HFFc6 (cell line): ENCODE data around the gene NANOS2. TPM values are rescaled to one million over a fixed set of nuclear protein-coding genes. Genes with fewer than 3 reads are reported as not detected.

ENCODE experiments used
- DNase-seq: peaks from one replicate; pipeline ENCODE4 v3.0.0-alpha.2; 2018
- H3K27ac Mint-ChIP-seq: 2 replicates; pipeline ENCODE4 v1.8.0; 2020; ENCODE audit warnings: mild to moderate bottlenecking, mixed read lengths
- H3K27me3 Mint-ChIP-seq: 2 replicates; pipeline ENCODE4 v1.8.0; 2021; ENCODE audit warnings: mild to moderate bottlenecking, moderate library complexity, mixed read lengths; ENCODE audit not compliant: insufficient read depth
- H3K36me3 Mint-ChIP-seq: 2 replicates; pipeline ENCODE4 v1.8.0; 2021; ENCODE audit warnings: low read depth, mixed read lengths
- H3K4me1 Mint-ChIP-seq: 2 replicates; pipeline ENCODE4 v1.8.0; 2020; ENCODE audit warnings: low read depth, mixed read lengths
- H3K4me3 Mint-ChIP-seq: 2 replicates; pipeline ENCODE4 v1.8.0; 2020; ENCODE audit warnings: mild to moderate bottlenecking, moderate library complexity, mixed read lengths
- H3K9me3 Mint-ChIP-seq: 2 replicates; pipeline ENCODE4 v1.8.0; 2020; ENCODE audit warnings: mild to moderate bottlenecking, mixed read lengths
- CTCF ChIP-seq: fragments of 200-600 bp; sonication (generic); IDR thresholded peaks from 2 replicates; pipeline ENCODE4 v1.5.0; 2021; ENCODE audit warnings: antibody characterized with exemption, mild to moderate bottlenecking
- total RNA-seq, 6 experiments: library from RNA; stranded (reverse); fragmentation: NEBNext Ultra II Directional; extraction: Animal tissue kit (Norgen Biotek cat#: 25700); gene quantifications; 2 replicates in 1 of 6; 3 replicates in 5 of 6; pipeline ENCODE4 v1.2.3, GENCODE V29; 2021

Gene NANOS2
- total RNA-seq, 6 experiments from 2014 or later = not detected

GRCh38 chr19:45884682-45885555 lies 29.7 kb downstream of the NANOS2 start:
- Mint-ChIP-seq H3K27me3 (peaks cover 3% of the 10 kb centered on the region; the same call in 1 of the 2 replicates), H3K4me3 (peak overlapping the region; percentile 46), H3K27ac (no peak overlapping the region), H3K9me3 (no peaks in the 10 kb centered on the region), H3K36me3 (0 out of 2 replicates have a peak, but pooled peaks cover 5% of the 10 kb centered on the region), H3K4me1 (peaks cover 14% of the 10 kb centered on the region)
- TF ChIP-seq CTCF = no peak
- DNase-seq = no peak

- H3K4me3 Mint-ChIP-seq = peak overlapping the region; percentile 42; the same call in 1 of the 2 replicates
- no peak overlapping the region for H3K27ac Mint-ChIP-seq
Measured at GRCh38 chr19:45883881-45884681, 30.5 kb downstream of the NANOS2 start.

DNA sequence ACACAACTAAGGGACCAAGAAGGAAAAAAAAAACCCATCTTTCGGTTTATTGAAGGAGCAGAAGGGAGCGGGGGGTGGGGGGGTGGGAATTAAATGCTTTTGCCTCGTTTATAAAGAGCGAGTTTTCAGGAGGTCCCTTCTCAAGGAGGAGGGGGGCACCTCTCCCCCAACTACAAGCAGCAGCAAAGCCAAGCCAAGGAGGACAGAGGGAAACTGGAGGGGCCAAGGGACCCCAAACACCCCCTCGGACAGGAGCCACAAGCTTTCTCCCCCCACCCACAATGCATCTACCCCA lies 31.0 kb downstream of the NANOS2 start:
- peak; percentile 72 for TF ChIP-seq CTCF
- H3K4me1 Mint-ChIP-seq = peaks cover 14% of the 10 kb centered on the region

More at GRCh38 chr19:45883881-45884681, 30.5 kb downstream of the NANOS2 start:
- peaks cover 3% of the 10 kb centered on the region; the same call in 1 of the 2 replicates for H3K27me3 Mint-ChIP-seq
- 0 out of 2 replicates have a peak, but pooled peaks cover 5% of the 10 kb centered on the region for H3K36me3 Mint-ChIP-seq
- H3K9me3 Mint-ChIP-seq = no peaks in the 10 kb centered on the region
- peaks cover 14% of the 10 kb centered on the region for H3K4me1 Mint-ChIP-seq
- no peak for TF ChIP-seq CTCF
- DNase-seq = no peak

GRCh38 chr19:45882652-45883585 lies 31.7 kb downstream of the NANOS2 start:
- 0 out of 2 replicates have a peak overlapping the region, but pooled peaks have one; percentile 2 for H3K27ac Mint-ChIP-seq
- DNase-seq = peak; percentile 71
- H3K4me1 Mint-ChIP-seq = peaks cover 14% of the 10 kb centered on the region
- 0 out of 2 replicates have a peak, but pooled peaks cover 5% of the 10 kb centered on the region for H3K36me3 Mint-ChIP-seq
- peak overlapping the region; percentile 42 for H3K4me3 Mint-ChIP-seq
- TF ChIP-seq CTCF = peak; percentile 95
- no peaks in the 10 kb centered on the region for H3K9me3 Mint-ChIP-seq
- peaks cover 3% of the 10 kb centered on the region; the same call in 1 of the 2 replicates for H3K27me3 Mint-ChIP-seq

More for the DNA sequence above, 31.0 kb downstream of the NANOS2 start:
- H3K4me3 Mint-ChIP-seq = peak overlapping the region; percentile 42
- no peaks in the 10 kb centered on the region for H3K9me3 Mint-ChIP-seq
- 0 out of 2 replicates have a peak, but pooled peaks cover 5% of the 10 kb centered on the region for H3K36me3 Mint-ChIP-seq
- peaks cover 3% of the 10 kb centered on the region; the same call in 1 of the 2 replicates for H3K27me3 Mint-ChIP-seq
- H3K27ac Mint-ChIP-seq = 0 out of 2 replicates have a peak overlapping the region, but pooled peaks have one; percentile 2
- DNase-seq = no peak
